Activated CD4-positive, alpha-beta T cell treated with anti-CD3 and anti-CD28 coated beads, Interleukin-2, amount 50 U/mL, for 1 hour (primary cell): ENCODE data around the gene GALNT15.

Source experiments
- DNase-seq: peaks from one replicate; pipeline ENCODE4 v3.0.0-alpha.2; 2020

Gene GALNT15

DNA sequence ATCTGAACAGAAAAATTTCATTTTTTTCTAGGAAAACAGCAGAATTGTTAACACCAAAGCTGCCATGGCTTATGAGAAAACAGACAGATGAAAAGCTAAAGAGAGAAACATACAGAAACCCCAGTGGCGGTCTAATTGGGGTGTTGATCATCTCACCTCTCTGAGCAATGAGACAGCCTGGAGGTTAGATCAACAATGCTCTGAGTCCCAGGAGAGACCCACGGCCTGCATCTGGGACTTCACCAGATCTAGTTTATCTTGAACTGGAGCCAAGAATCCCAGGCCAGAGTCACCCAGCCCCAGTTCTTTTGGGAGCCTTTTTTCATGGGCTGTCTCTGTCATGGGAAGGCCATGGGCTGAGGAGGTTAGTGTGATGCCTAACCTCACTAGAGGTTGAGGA is 3.5 kb upstream of the GALNT15 start:
- no peak for DNase-seq

- DNase-seq: no peak
Measured at GRCh38 chr3:16171825-16172224, 2.7 kb upstream of the GALNT15 start.

DNA sequence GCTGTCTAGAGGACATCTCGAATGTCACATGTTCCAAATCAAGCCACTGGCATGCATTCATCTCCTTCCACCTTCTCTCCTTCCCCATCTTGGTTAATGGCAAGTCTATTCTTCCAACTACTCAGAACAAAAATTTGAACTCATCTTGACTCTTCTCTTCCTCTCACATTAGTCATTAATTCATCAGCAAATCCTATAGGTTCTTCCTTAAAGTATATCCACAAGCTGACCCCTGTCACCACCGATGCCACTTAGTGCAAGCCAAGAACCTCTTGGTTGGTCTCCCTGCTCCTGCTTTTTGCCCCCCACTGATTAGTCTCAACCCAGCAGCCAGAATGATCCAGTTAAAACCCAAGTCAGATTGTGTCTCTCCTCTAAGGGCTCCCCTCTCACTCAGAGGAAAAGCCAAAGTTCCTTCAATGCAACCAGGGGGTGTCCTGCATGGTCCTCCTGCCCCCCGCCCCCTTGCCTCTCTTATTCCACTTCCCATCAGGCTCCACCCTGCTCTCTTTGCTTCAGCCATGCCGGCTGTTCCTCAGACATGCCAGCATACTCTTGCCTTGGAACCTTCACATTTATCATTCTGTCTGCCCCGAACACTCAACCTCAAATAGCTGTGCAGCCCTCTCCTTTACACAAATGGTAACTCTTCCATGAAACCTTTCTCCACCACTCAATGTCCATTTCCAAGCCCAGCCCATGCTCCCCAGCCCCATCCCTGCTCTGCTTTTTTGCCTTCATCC is 1.0 kb upstream of the GALNT15 start:
- DNase-seq: no peak

DNA sequence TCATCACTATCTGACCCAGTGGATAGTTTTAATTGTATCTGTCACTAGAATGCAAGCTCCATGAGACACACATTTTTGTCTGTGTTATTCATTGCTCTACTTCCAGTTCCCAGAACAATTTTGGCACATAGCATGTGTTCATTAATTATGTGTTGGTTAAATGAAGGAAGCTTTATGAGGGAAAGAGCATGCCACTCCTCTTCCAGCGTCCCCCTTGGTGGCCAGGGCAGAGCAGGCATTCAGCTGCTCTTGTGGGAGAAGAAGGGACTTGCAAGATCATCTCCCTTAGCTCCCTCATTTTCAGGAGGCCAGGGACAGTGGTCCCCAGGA is 489 bp upstream of the GALNT15 start:
- DNase-seq: no peak

DNA sequence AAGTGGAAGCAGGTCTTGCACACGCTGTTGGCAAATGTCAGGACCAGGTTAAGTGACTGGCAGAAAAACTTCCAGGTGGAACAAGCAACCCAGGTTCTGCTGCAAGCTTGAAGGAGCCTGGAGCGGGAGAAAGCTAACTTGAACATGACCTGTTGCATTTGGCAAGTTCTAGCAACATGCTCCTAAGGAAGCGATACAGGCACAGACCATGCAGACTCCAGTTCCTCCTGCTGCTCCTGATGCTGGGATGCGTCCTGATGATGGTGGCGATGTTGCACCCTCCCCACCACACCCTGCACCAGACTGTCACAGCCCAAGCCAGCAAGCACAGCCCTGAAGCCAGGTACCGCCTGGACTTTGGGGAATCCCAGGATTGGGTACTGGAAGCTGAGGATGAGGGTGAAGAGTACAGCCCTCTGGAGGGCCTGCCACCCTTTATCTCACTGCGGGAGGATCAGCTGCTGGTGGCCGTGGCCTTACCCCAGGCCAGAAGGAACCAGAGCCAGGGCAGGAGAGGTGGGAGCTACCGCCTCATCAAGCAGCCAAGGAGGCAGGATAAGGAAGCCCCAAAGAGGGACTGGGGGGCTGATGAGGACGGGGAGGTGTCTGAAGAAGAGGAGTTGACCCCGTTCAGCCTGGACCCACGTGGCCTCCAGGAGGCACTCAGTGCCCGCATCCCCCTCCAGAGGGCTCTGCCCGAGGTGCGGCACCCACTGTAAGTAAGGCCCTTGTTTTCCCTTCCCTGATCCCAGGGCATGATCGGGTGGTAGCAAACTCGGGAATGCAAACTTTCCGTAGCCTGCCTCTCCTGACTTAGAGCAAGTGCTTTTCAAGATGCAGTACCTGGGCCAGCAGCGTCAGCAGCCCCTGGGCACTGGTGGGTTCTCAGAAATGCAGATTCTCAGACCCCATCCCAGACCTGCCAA is 759 bp downstream of the GALNT15 start:
- no peak for DNase-seq

DNA sequence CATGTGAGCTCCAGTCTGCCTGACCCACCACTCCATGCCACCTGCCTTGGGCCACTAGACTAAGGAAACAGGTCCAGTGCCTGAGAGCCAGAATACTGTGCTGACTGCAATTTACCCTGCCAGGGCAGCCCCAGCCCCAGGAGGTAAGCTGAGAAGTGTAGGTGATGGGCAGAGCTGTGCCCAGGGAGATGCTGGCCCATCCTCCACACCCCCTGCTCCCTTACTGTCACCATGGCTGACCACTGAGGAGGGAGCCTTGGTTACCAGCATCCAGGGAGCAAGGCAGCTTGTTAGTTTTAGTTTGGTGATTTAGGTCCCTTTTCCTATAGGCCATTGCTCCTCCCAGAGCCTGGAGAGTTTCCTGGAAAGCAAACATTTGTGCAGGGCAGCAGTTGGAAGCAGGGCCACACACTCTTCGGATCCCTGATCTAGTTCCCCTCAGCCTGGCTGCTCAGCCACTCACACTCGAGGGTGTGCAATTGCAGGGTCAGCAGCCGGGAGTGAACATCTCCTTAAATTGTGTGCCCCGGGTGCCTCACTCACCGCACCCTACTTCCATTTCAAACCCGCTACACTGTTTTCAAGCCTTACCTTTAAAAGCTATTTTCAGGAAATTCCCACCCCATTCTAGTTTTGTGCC is 2.0 kb downstream of the GALNT15 start:
- no peak for DNase-seq

DNA sequence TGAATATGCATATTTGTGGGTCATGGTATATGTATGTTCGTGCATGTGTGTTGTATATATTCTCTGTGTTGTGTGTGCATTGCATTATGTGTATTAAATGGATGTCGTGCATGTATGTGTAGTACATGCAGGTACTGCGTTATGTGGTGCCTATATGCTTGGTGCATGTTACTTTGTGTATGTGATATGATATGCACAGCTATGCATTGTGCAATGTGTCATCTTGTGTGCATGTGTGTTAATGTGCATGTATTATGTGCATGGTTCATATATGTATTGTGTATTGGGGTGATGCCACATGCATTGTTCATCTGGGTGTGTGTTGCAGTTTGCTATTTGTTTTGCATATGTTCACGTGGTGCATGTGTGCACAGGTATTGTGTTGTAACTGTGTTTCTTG is 2.9 kb downstream of the GALNT15 start:
- DNase-seq: no peak

DNA sequence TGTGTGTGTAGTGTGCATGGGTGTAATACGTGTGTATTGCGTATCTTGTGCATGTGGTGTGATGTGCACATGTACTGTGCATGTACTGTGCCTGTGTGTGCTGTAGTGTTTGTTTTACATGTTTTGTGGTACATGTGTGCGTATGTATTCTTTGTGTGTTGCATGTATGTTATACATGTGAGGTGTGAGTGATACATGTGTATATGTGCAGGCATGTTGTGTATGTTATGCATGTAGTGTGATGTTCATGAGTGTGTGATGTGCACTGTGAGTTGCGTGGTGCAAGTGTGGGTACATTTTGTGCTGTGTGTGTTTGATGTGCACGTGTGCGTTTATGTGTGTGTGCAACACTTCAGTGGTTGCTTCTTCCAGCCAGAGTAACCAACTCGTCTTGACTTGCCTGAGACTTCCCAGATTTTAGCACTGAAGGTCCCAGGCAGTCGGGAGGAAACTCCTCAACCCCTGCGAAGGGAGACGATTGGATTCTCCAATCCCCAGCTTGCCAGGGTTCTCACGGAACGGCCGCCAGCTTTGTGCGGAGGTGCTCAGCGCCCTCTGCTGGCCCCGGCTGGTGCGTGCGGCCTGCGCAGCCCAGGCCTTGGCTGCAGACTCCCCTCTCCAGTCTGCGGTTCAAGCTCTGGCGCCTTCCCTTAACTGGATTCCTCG is 3.6 kb downstream of the GALNT15 start:
- DNase-seq: peak; percentile 56

DNA sequence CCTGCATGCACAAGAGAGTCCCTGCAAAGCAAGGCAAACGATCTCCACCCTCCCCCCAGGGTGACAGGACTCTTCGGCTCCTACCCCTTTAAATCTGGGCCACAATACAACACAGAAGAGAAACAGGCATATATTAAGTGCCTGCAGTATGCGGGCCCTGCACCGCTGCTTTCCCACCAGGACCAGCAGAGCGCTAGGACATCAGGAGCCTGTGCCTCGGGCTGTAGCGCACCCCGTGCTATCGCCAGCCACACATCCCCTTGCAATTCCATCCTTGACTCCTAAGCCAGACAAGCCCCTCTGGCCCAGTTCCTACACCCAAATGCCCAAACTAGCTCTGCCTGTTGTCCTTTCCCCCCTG is 4.1 kb downstream of the GALNT15 start:
- DNase-seq: no peak

DNA sequence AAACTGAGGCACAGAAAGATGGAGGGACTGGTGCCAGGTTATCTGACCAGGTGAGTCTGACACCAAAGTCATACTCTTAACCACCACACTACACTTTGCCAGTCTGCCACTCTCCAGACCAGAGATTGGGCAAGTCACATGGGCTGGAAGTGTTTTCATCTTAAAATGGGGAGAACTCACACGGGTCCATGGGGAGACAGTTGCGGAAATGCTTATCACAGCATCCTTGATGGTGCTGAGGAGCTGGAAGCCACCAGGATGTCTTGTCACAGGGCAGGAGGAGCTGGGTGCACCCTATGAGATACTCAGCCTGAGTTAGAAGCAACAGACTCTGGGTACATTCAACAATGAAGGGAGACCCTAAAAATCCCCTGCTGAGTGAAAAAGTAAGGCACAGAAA is 4.8 kb downstream of the GALNT15 start:
- DNase-seq: no peak

DNA sequence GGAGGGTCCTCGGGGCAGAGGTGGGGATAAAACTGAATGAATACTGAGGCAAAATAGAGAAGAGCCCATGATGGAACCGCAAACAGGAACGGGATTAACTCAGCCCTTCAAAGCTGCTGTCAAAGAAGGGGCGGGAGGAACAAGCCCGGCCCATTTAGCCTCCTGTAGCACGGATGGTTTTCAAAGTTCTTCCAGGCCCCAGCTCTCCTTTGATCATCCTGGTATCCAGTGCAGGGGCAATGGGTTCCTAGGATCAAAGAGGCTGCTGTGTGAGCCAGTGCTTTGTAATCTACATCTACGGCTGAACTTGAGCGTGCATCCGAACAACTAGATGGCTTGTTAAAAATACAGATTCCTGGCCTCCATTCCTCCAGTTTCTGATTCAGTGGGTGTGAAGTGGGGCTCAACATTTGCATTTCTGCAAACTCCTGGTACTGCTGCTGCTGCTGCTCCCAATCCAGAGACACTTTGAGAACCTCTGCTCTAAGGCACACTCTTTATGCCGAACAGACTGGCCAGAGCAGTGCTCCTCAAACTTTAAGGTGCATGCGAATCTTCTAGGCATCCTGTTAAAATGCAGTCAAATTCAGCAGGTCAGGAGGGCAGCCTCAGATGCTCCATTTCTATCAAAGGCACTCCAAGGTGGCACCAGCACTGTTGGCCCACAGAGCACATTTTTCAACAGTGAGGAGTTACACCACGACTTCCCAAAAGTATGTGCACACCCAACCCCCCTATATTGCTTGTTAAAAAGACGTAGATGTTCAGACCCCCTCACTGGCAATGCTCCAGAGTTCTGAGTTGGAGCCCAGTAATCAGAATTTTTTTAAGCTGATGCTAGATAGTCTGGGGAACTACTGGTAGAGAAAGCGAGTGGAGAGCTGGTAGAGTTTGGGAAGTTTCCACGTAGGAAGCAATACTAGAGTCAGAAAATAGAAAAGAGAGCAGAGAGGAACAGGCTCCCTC is 5.6 kb downstream of the GALNT15 start:
- no peak for DNase-seq

DNA sequence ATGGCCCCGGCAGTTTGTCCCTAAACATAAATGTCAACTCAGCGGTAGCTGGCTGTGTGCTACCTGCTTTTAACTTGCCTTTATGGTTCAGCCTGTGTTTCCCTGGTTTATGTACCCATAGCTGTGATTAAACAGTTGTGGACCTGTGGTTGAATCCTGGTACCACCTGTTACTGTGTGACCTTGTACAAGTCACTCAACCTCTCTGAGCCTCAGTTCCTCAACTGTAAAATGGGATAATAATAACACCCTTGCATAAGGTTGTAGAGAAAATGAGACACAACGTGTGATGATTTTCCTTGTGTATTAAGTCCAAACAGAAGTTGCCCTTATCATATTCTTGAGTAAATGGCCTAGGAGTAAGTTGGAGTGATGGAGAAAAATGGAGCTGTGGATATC is 6.3 kb downstream of the GALNT15 start:
- no peak for DNase-seq

DNA sequence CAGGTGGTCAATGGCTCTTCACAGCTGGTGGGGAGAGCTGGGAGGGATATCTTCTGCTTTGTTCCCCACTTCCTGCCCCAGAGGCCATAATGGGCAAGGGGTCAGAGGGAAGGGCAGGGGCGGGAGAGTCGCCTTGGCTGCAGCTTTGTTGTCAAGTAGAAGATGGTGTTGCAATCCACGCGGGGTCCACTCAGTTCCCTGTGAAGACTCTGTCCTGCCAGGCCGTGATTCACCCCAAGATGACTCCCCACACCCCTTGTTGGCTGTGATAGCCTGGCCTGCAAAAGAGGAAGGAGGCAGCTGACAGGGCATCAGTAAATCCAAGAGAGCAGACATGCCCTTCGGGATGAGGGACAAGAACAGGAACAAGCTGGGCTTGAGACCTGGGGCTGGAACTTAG is 6.9 kb downstream of the GALNT15 start:
- no peak for DNase-seq

DNA sequence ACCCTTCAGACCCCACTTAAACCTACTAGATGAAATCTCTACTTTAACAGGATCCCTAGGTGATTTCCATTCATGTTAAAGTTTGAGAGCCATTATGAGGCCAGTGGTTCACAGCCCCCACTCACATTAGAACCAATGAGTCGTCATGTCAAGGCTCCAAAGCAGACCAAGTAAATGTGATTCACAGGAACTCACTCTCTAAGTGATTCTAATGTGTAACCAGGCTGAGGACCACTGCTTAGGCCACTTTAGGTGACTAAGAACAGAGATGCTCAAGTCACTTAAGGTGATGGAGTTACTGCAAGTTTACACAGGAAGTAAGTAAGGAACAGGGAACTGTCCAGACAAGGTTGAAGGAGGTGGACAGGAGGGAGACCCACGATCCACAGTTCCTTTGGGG is 7.7 kb downstream of the GALNT15 start:
- no peak for DNase-seq

DNA sequence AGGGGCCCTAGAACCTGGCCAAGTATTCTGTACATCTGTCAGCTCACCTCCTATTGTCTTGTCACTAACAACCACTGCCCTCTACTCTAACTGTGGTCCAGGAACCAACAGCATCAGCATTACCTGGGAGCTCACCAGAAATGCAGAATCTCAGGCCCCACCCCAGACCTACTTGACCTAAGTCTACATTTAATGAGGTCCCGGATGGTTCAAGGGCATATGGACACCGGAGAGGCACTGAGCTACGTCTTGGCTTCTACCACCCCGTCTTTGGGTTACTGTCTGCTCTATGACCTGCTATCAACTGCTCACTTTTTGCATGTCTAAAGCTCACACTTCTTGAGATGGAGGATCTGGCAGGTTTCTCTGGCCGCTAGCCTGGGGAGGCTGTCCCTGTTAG is 8.1 kb downstream of the GALNT15 start:
- no peak for DNase-seq

DNA sequence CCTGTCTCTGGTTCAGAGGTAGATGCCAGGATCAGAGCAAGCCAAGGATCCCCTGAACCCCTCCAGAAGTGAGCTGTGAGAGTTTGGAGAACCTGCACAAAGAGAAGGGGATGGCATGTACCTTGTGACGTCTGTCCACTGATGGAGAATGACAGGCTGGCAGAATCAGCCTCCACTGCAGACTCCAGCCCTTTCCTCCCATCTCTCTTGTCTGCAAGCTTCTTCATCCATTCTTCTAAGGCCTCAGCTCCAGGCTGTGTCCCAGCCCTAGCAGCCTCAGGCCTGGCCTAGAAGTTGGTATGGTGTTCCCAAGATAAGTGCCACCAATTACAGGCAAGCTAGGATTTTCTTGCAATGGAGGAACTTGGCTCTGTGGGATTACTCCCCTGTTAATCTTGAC is 8.6 kb downstream of the GALNT15 start:
- DNase-seq: no peak

GRCh38 chr3:16183601-16184270 is 9.3 kb downstream of the GALNT15 start:
- DNase-seq: no peak

DNA sequence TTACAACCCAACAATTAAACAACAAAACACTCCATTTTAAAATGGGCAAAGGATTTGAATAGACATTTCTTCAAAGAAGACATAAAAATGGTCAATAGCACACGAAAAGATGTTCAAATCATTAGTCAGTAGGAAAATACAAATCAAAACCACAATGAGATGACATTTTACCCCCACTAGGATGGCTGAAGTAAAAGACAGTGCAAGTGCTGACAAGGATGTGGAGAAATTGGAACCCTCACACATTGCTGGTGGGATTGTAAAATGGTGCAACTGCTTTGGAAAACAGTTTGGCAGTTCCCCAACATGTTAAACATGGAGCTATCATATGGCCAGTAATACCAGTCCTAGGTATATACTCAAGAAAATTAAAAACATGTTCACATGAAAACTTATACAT is 11.6 kb downstream of the GALNT15 start:
- DNase-seq: no peak

DNA sequence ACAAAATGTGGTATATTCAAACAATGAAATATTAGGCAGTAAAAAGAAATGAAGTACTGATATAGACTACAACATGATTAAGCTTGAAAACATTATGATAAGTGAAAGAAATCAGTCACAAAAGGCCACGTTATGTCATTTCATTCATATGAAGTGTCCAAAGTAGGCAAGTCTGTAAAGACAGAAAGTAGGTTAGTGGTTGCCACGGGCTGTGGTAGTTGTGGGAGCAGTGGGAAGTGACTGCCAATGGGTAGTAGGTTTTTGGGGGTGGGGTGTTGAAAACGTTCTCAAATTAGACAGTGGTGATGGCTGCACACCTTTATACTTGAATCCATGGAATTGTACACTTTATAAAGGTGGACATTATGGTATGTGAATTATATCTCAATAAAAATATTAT is 12.1 kb downstream of the GALNT15 start:
- no peak for DNase-seq

DNA sequence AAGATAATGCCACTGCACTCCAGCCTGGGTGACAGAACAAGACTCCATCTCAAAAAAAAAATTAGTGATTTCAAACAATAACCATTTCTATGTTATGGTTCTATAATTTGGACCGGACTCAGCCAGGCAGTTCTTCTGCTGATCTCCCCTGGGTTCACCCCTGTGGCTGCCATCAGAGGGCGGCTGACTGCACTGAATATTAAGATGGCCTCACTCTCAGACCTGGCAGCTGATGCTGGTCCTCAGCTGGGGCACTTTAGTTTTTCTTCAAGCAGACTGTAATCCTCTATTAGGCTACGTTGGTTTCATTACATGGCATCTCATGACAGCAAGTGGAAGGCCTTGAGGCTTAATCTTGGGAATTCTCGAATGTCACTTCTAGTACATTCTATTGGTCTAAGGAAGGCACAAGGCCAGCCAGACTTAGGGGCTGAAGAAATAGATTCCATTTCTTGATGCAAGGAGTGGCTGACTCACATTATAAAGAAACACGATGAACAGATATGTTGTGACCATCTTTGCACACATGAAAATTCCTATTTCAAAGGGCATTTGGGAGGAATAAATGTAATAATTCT is 12.8 kb downstream of the GALNT15 start:
- no peak for DNase-seq

GRCh38 chr3:16188071-16188470 is 13.6 kb downstream of the GALNT15 start:
- DNase-seq: no peak
